ENCODE results near the gene CTNND1.

CTNND1 gene

GRCh38 chr11:57741132-57742086 is 20.2 kb upstream of the CTNND1 start, which contains the start of gene SELENOH (continued):
- TF ChIP-seq SP2 (tag by site-specific recombination; IDR thresholded peaks at IDR 0.05), result peak; percentile 95
- peak; percentile 98 for TF ChIP-seq ZBTB1 (tag by site-specific recombination; IDR thresholded peaks at IDR 0.05)
- no peak for TF ChIP-seq ZNF544 (tag by site-specific recombination; IDR thresholded peaks at IDR 0.05)
- TF ChIP-seq ZNF513 (tag by site-specific recombination; IDR thresholded peaks at IDR 0.05), result 0 out of 2 replicates have a peak, but pooled peaks have one; percentile 10
- TF ChIP-seq, protein P1, sequence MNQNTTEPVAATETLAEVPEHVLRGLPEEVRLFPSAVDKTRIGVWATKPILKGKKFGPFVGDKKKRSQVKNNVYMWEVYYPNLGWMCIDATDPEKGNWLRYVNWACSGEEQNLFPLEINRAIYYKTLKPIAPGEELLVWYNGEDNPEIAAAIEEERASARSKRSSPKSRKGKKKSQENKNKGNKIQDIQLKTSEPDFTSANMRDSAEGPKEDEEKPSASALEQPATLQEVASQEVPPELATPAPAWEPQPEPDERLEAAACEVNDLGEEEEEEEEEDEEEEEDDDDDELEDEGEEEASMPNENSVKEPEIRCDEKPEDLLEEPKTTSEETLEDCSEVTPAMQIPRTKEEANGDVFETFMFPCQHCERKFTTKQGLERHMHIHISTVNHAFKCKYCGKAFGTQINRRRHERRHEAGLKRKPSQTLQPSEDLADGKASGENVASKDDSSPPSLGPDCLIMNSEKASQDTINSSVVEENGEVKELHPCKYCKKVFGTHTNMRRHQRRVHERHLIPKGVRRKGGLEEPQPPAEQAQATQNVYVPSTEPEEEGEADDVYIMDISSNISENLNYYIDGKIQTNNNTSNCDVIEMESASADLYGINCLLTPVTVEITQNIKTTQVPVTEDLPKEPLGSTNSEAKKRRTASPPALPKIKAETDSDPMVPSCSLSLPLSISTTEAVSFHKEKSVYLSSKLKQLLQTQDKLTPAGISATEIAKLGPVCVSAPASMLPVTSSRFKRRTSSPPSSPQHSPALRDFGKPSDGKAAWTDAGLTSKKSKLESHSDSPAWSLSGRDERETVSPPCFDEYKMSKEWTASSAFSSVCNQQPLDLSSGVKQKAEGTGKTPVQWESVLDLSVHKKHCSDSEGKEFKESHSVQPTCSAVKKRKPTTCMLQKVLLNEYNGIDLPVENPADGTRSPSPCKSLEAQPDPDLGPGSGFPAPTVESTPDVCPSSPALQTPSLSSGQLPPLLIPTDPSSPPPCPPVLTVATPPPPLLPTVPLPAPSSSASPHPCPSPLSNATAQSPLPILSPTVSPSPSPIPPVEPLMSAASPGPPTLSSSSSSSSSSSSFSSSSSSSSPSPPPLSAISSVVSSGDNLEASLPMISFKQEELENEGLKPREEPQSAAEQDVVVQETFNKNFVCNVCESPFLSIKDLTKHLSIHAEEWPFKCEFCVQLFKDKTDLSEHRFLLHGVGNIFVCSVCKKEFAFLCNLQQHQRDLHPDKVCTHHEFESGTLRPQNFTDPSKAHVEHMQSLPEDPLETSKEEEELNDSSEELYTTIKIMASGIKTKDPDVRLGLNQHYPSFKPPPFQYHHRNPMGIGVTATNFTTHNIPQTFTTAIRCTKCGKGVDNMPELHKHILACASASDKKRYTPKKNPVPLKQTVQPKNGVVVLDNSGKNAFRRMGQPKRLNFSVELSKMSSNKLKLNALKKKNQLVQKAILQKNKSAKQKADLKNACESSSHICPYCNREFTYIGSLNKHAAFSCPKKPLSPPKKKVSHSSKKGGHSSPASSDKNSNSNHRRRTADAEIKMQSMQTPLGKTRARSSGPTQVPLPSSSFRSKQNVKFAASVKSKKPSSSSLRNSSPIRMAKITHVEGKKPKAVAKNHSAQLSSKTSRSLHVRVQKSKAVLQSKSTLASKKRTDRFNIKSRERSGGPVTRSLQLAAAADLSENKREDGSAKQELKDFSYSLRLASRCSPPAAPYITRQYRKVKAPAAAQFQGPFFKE (tag by site-specific recombination; IDR thresholded peaks at IDR 0.05; ENCODE audit: borderline replicate concordance), result no peak
- no peak for TF ChIP-seq ZBTB7A (tag by site-specific recombination; IDR thresholded peaks at IDR 0.05; ENCODE audit: low read depth)
- no peak for TF ChIP-seq ZNF19 (tag by site-specific recombination; IDR thresholded peaks at IDR 0.05; ENCODE audit: low read depth)
- TF ChIP-seq KLF10 (tag by site-specific recombination; IDR thresholded peaks at IDR 0.05), result no peak; the same call in 1 of the 2 replicates
- TF ChIP-seq EGR2 (tag by site-specific recombination; IDR thresholded peaks at IDR 0.05; ENCODE audit: low read depth), result peak; percentile 80
- 0 out of 2 replicates have a peak, but pooled peaks have one; percentile 12 for TF ChIP-seq ZNF398 (tag by site-specific recombination; IDR thresholded peaks at IDR 0.05)
- TF ChIP-seq ZNF514 (tag by site-specific recombination; IDR thresholded peaks at IDR 0.05), result no peak
- no peak for TF ChIP-seq ZNF785 (tag by site-specific recombination; IDR thresholded peaks at IDR 0.05)
- no peak for TF ChIP-seq ZNF621 (tag by site-specific recombination; IDR thresholded peaks at IDR 0.05)

DNA sequence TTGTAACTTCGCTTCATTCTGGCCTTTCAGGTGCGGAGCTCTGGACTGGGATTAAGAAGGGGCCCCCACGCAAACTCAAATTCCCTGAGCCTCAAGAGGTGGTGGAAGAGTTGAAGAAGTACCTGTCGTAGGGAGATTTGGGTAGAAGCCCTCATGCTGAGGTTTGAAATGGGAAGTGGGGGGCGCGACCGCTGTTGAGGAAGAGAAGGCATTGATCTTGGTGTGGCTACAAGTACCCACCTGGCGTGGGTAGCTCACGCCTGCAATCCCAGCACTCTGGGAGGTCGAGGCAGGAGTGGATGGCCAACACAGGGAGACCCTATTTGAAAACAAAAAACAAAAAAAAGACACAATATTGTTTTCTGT is 19.5 kb upstream of the CTNND1 start:
- CTCF ChIA-PET, result interaction anchor here (1.1 to 3.9 kb wide), 3 partner anchors 9 to 59 kb away, joined by 3 to 23 read pairs (median 7); partner anchors contain the start of gene BTBD18
- H3K9me3 ChIP-seq (ENCODE audit: control insufficient read depth, insufficient read depth, low read depth, low read length), result no peaks in the 10 kb centered on the region
- POLR2A ChIA-PET, result interaction anchor here (0.8 to 3.3 kb wide), 10 partner anchors 10 to 237 kb away, joined by 3 to 33 read pairs (median 5); partner anchors contain the start of genes CTNND1, MED19 and TMX2
- H3K4me3 ChIP-seq (ENCODE audit: low read depth, low read length), result peak overlapping the region; percentile 85
- no peaks in the 10 kb centered on the region for H3K4me1 ChIP-seq (ENCODE audit: control insufficient read depth, insufficient read depth, low read length)
- peaks cover 8 to 74% of the 10 kb centered on the region in 2 experiments for H3K36me3 ChIP-seq (ENCODE audit: control insufficient read depth in 2 of 2, insufficient read depth in 1 of 2, low read length in 2 of 2)
- H3K27ac ChIP-seq (ENCODE audit: extremely low read depth, low read depth, low read length), result peak overlapping the region; percentile 67; the same call in 1 of the 2 replicates
- TF ChIP-seq ZNF555 (tag by site-specific recombination; conservative IDR thresholded peaks at IDR 0.05), result no peak
- no peak for TF ChIP-seq SP2 (tag by site-specific recombination; IDR thresholded peaks at IDR 0.05)
- TF ChIP-seq ZNF624 (tag by site-specific recombination; IDR thresholded peaks at IDR 0.05), result no peak
- TF ChIP-seq, protein P2, sequence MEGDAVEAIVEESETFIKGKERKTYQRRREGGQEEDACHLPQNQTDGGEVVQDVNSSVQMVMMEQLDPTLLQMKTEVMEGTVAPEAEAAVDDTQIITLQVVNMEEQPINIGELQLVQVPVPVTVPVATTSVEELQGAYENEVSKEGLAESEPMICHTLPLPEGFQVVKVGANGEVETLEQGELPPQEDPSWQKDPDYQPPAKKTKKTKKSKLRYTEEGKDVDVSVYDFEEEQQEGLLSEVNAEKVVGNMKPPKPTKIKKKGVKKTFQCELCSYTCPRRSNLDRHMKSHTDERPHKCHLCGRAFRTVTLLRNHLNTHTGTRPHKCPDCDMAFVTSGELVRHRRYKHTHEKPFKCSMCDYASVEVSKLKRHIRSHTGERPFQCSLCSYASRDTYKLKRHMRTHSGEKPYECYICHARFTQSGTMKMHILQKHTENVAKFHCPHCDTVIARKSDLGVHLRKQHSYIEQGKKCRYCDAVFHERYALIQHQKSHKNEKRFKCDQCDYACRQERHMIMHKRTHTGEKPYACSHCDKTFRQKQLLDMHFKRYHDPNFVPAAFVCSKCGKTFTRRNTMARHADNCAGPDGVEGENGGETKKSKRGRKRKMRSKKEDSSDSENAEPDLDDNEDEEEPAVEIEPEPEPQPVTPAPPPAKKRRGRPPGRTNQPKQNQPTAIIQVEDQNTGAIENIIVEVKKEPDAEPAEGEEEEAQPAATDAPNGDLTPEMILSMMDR (tag by site-specific recombination; IDR thresholded peaks at IDR 0.05), result no peak
- TF ChIP-seq ZNF132 (tag by site-specific recombination; IDR thresholded peaks at IDR 0.05; ENCODE audit: borderline replicate concordance), result no peak
- no peak for TF ChIP-seq ZNF23 (tag by site-specific recombination; IDR thresholded peaks at IDR 0.05; ENCODE audit: borderline replicate concordance)
- no peak for TF ChIP-seq REPIN1 (tag by site-specific recombination; IDR thresholded peaks at IDR 0.05; ENCODE audit: low read depth)
- no peak for TF ChIP-seq KLF17 (tag by site-specific recombination; IDR thresholded peaks at IDR 0.05)
